DMS 273 treated with DMSO at 0.1 percent for 48 hours (cell line): ENCODE results near the gene FILIP1L.

Experiments used
- DNase-seq: peaks from one replicate; lab custom pipeline; 2025; lab: John Stamatoyannopoulos, UW

FILIP1L gene

DNA sequence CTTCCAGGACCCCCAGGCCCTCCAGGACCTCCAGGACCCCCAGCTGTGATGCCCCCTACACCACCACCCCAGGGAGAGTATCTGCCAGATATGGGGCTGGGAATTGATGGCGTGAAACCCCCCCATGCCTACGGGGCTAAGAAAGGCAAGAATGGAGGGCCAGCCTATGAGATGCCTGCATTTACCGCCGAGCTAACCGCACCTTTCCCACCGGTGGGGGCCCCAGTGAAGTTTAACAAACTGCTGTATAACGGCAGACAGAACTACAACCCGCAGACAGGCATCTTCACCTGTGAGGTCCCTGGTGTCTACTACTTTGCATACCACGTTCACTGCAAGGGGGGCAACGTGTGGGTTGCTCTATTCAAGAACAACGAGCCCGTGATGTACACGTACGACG is 318.7 kb downstream of the FILIP1L start:
- no peak for DNase-seq

DNA sequence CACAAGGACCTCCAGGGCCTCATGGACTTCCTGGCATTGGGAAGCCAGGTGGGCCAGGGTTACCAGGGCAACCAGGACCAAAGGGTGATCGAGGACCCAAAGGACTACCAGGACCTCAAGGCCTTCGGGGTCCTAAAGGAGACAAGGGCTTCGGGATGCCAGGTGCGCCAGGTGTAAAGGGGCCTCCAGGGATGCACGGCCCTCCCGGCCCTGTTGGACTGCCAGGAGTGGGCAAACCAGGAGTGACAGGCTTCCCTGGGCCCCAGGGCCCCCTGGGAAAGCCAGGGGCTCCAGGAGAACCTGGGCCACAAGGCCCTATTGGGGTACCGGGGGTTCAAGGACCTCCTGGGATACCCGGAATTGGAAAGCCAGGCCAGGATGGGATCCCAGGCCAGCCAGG is 319.8 kb downstream of the FILIP1L start:
- DNase-seq: no peak

DNA sequence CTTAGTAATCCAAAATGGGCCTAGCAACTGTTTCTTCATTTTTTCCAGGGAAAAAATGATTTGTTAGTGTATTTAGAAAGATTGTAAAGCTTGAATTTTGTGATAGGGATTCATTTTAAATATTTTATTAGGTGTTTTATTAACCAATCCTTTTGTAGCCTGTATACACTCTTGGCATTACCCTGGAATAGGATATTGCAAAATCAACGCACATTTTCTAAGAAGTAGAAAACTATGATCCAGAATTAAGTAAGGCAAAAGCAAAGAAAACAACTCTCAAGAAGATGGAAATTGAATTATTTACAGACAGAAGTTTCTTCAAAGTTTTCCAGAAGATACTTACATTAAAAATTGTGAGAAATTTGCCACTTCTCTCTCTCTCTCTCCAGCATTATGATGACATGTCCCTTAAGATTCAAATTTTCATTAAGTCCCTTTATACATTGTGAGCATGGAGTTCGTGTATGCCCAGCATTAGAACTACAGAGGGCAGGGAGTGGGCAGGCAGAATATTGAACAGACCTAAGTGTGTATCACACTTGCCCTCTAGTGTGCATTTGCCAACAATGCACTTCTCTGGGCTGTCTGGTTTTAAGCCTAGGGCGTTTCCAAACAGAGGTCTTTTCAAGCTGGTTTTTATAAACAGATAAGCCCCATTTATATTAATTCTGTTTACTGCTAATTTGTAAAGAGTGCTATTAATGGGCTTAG is 325.1 kb downstream of the FILIP1L start:
- DNase-seq: peak; percentile 29
